Endothelial cell (in vitro differentiated cells): ENCODE results near the gene CAMK1D. TPM values are rescaled to one million over a fixed set of nuclear protein-coding genes. Genes with fewer than 3 reads are reported as not detected.

Experiments used
- DNase-seq: peaks from one replicate; pipeline ENCODE4 v3.0.0; 2021; ENCODE audit warnings: low spot score
- H3K27ac Mint-ChIP-seq: one replicate; pipeline ENCODE4 v1.8.0; 2021; ENCODE audit warnings: mixed read lengths, inconsistent platforms; ENCODE audit not compliant: unreplicated experiment
- H3K27me3 Mint-ChIP-seq: one replicate; pipeline ENCODE4 v1.8.0; 2021; ENCODE audit warnings: mild to moderate bottlenecking, moderate library complexity, mixed read lengths, inconsistent platforms; ENCODE audit not compliant: unreplicated experiment
- H3K36me3 Mint-ChIP-seq: one replicate; pipeline ENCODE4 v1.8.0; 2021; ENCODE audit warnings: mild to moderate bottlenecking, low read depth, mixed read lengths, inconsistent platforms; ENCODE audit not compliant: unreplicated experiment
- H3K4me1 Mint-ChIP-seq: one replicate; pipeline ENCODE4 v1.8.0; 2021; ENCODE audit warnings: mild to moderate bottlenecking, mixed read lengths, inconsistent platforms; ENCODE audit not compliant: unreplicated experiment
- H3K4me3 Mint-ChIP-seq: one replicate; pipeline ENCODE4 v1.8.0; 2021; ENCODE audit warnings: mild to moderate bottlenecking, mixed read lengths, inconsistent platforms; ENCODE audit not compliant: unreplicated experiment
- H3K9me3 Mint-ChIP-seq: one replicate; pipeline ENCODE4 v1.8.0; 2021; ENCODE audit warnings: mixed read lengths, inconsistent platforms; ENCODE audit not compliant: unreplicated experiment
- CTCF ChIP-seq: fragments of 200-600 bp; sonication (generic); IDR thresholded peaks from one replicate; pipeline ENCODE4 v1.5.0; 2021; ENCODE audit warnings: antibody characterized with exemption; ENCODE audit not compliant: unreplicated experiment
- total RNA-seq: library from RNA; stranded (reverse); fragmentation: NEBNext Ultra II Directional; extraction: Animal tissue kit (Norgen Biotek cat#: 25700); gene quantifications from one replicate; pipeline ENCODE4 v1.2.1, GENCODE V29; 2021; ENCODE audit not compliant: unreplicated experiment

The CAMK1D gene
- total RNA-seq, 1 donor from 2014 or later = 4.1 TPM

- no peak for TF ChIP-seq CTCF
- Mint-ChIP-seq H3K36me3 (no peaks in the 10 kb centered on the region), H3K4me3 (no peak overlapping the region), H3K27me3 (peaks cover 1% of the 10 kb centered on the region), H3K4me1 (no peaks in the 10 kb centered on the region), H3K27ac (no peak overlapping the region), H3K9me3 (no peaks in the 10 kb centered on the region)
- no peak for DNase-seq
These were observed 30.3 kb upstream of the CAMK1D start for GRCh38 chr10:12319076-12319475.

- no peaks in the 10 kb centered on the region for H3K9me3 Mint-ChIP-seq
- H3K27ac Mint-ChIP-seq = no peak overlapping the region
- DNase-seq = no peak
- no peaks in the 10 kb centered on the region for H3K36me3 Mint-ChIP-seq
- H3K4me3 Mint-ChIP-seq = no peak overlapping the region
- no peak for TF ChIP-seq CTCF
- no peaks in the 10 kb centered on the region for H3K4me1 Mint-ChIP-seq
- peaks cover 1% of the 10 kb centered on the region for H3K27me3 Mint-ChIP-seq
These were observed 28.5 kb upstream of the CAMK1D start for GRCh38 chr10:12320892-12321291.

- no peaks in the 10 kb centered on the region for H3K9me3 Mint-ChIP-seq
- DNase-seq = no peak
- no peak for TF ChIP-seq CTCF
- H3K4me1 Mint-ChIP-seq = no peaks in the 10 kb centered on the region
- no peak overlapping the region for H3K4me3 Mint-ChIP-seq
- H3K27me3 Mint-ChIP-seq = peaks cover 1% of the 10 kb centered on the region
- H3K36me3 Mint-ChIP-seq = no peaks in the 10 kb centered on the region
- H3K27ac Mint-ChIP-seq = no peak overlapping the region
These were observed 27.7 kb upstream of the CAMK1D start for GRCh38 chr10:12321641-12322040.

- H3K27me3 Mint-ChIP-seq = peaks cover 1% of the 10 kb centered on the region
- no peaks in the 10 kb centered on the region for H3K9me3 Mint-ChIP-seq
- no peak overlapping the region for H3K4me3 Mint-ChIP-seq
- H3K36me3 Mint-ChIP-seq = no peaks in the 10 kb centered on the region
- no peaks in the 10 kb centered on the region for H3K4me1 Mint-ChIP-seq
- no peak overlapping the region for H3K27ac Mint-ChIP-seq
- DNase-seq = no peak
- no peak for TF ChIP-seq CTCF
These were observed 26.7 kb upstream of the CAMK1D start for GRCh38 chr10:12322583-12323131.

- DNase-seq = no peak
- H3K27me3 Mint-ChIP-seq = peaks cover under 1% of the 10 kb centered on the region
- H3K27ac Mint-ChIP-seq = no peak overlapping the region
- H3K9me3 Mint-ChIP-seq = no peaks in the 10 kb centered on the region
- H3K4me1 Mint-ChIP-seq = no peaks in the 10 kb centered on the region
- H3K4me3 Mint-ChIP-seq = no peak overlapping the region
- no peak for TF ChIP-seq CTCF
- H3K36me3 Mint-ChIP-seq = no peaks in the 10 kb centered on the region
These were observed 24.8 kb upstream of the CAMK1D start for GRCh38 chr10:12324530-12324929.
